Kidney epithelial cell (primary cell): ENCODE data around the gene ST3GAL6. TPM values are rescaled to one million over a fixed set of nuclear protein-coding genes. Genes with fewer than 3 reads are reported as not detected.

ENCODE experiments used
- DNase-seq: peaks from one replicate; pipeline ENCODE4 v3.0.0-alpha.2; 2010; ENCODE audit warnings: low read depth
- H3K27me3 ChIP-seq: 2 replicates; pipeline ENCODE4 v1.6.0; 2011; ENCODE audit warnings: low read length; ENCODE audit not compliant: control insufficient read depth, insufficient read depth
- H3K36me3 ChIP-seq: 2 replicates; pipeline ENCODE4 v1.5.1; 2011; ENCODE audit warnings: low read length; ENCODE audit not compliant: control insufficient read depth, insufficient read depth
- H3K4me3 ChIP-seq: 2 replicates; pipeline ENCODE4 v1.5.1; 2011; ENCODE audit warnings: low read depth, mild to moderate bottlenecking, control low read depth, low read length
- total RNA-seq: library from RNA; depleted of rRNA; stranded (reverse); fragments of >200 nt; gene quantifications from 2 replicates; pipeline ENCODE4 v1.2.3, GENCODE V29; 2015
- TF ChIP-seq, protein P1 (sequence below): IDR thresholded peaks from 2 replicates; pipeline ENCODE4 v1.5.1; 2011; ENCODE audit warnings: mild to moderate bottlenecking, moderate library complexity, low read length, control low read depth, inconsistent platforms; ENCODE audit not compliant: insufficient read depth, poor library complexity, severe bottlenecking

ST3GAL6 gene
- total RNA-seq, 1 donor from 2014 or later = 1.2 TPM

DNA sequence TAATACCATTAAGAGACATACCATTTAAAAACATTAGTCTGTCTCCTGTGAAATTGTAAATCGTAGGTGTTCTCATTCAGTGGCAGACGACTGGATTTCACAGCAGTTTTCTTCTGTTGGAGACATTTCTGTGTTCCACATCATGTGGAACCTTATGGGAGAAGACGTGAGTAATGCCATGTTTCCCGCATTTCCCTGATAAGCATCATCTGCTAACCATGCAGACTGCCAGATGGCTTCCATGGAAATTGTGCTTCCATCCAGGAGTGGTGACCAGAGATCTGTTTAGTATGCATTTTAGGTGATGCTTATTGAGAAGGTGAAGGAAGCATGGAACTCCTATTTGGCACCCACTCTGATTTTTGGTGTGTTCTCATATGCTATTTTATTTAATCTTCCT lies 28.4 kb upstream of the ST3GAL6 start:
- Histone ChIP-seq H3K27me3 (no peaks in the 10 kb centered on the region), H3K36me3 (no peaks in the 10 kb centered on the region), H3K4me3 (no peak overlapping the region)
- no peak for DNase-seq
- TF ChIP-seq, protein P1, sequence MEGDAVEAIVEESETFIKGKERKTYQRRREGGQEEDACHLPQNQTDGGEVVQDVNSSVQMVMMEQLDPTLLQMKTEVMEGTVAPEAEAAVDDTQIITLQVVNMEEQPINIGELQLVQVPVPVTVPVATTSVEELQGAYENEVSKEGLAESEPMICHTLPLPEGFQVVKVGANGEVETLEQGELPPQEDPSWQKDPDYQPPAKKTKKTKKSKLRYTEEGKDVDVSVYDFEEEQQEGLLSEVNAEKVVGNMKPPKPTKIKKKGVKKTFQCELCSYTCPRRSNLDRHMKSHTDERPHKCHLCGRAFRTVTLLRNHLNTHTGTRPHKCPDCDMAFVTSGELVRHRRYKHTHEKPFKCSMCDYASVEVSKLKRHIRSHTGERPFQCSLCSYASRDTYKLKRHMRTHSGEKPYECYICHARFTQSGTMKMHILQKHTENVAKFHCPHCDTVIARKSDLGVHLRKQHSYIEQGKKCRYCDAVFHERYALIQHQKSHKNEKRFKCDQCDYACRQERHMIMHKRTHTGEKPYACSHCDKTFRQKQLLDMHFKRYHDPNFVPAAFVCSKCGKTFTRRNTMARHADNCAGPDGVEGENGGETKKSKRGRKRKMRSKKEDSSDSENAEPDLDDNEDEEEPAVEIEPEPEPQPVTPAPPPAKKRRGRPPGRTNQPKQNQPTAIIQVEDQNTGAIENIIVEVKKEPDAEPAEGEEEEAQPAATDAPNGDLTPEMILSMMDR = no peak

DNA sequence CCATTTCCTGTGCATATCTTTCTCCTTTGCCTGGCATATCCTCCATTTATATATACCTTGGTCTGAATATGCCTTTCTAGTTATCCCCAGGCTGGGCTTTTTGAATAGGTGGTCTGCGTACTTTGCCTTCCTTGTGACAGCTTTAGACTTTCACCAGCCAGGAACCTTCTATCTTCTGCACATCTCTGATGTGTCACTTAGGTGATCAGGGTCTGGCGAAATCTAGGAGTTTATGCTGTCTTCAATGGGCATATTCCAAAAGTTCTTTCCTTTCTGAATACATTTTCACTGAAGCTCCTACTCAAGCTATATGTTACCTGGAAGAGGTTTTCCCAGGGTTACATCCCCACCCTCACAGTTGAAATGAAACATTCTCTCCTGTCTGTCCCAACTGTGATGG lies 27.8 kb upstream of the ST3GAL6 start:
- Histone ChIP-seq H3K27me3 (no peaks in the 10 kb centered on the region), H3K36me3 (no peaks in the 10 kb centered on the region), H3K4me3 (no peak overlapping the region)
- TF ChIP-seq, protein P1 = no peak
- DNase-seq = no peak

DNA sequence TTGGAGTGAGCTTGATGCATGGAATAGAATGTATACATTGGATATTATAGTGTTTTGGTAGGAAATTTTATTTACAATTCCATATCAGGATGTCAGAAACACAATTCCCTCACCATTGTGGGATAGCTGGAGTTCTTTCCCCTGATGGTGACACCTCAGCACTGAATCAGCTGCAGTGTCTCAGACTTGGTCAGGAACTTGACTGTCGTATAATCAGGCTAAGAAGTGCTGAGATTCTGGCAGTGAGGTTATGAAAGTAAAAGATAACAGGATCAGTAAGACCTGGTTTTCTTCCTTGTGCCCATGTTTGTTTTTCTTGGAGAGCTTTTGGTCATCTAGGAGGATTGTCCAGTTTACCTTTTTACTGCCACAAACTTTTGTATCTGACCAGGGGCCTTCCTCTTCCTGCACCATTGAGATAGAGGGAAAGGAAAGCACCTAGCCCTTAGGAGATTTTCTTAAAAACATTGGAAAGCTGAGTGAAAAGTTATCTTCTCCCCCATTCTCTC lies 27.3 kb upstream of the ST3GAL6 start:
- TF ChIP-seq, protein P1 = no peak
- no peak for DNase-seq
- Histone ChIP-seq H3K4me3 (no peak overlapping the region), H3K27me3 (no peaks in the 10 kb centered on the region), H3K36me3 (no peaks in the 10 kb centered on the region)

DNA sequence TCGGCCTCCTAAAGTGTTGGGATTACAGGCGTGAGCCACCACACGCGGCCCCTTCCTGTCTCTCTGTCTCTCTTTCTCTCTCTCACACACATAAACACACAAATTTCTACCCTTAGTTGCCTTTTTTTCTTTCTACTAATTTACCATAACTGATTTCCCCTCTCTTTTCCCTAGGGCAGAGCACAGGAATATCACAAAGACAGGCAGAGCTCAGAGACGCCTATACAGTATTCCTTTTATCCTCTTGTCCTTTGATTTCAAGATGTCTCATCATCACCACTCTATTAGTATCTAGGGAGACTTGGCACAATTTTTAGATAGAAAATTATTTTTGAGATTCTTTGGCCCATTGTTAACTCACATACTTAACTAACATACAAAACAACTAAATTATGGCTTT lies 25.8 kb upstream of the ST3GAL6 start:
- Histone ChIP-seq H3K36me3 (no peaks in the 10 kb centered on the region), H3K27me3 (no peaks in the 10 kb centered on the region), H3K4me3 (no peak overlapping the region)
- DNase-seq = no peak
- TF ChIP-seq, protein P1 = no peak

DNA sequence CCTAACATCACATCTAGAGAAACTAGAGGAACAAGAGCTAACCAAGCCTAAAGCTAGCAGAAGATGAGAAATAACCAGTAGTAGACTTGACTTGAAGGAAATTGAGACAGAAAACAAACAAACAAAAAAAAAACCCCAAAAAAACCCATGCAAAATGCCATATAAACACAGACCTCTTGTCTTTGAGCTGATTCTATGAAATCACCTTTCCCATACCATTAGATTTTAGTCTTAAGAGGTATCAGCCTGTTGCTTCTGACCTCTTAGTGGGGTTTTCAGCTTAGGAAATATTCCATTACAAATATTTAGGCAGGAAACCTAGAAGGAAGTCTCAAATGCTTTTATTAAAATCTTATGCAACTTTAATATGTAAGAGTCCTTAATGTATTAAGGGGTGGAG lies 23.9 kb upstream of the ST3GAL6 start:
- no peak for DNase-seq
- TF ChIP-seq, protein P1 = no peak
- no peaks in the 10 kb centered on the region for H3K27me3 ChIP-seq
- no peaks in the 10 kb centered on the region for H3K36me3 ChIP-seq
- no peak overlapping the region for H3K4me3 ChIP-seq

DNA sequence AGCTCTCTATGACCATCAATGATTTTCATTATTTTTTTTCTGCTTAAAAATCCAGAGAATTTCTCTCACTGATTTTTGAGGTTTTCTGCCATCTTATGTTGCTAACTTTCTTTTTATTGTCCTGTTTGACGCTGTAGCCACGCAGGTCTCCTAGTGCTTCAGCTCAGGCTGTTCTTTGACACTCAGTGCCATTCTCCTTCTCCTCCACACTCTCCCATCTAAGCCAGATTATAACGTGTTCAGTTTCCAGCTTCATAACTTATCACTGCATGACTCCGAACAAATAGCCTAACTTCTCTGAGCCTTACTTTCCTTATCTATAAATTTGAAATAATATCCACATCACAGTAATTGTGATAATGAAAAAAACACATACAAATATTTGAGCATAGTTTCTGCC lies 22.8 kb upstream of the ST3GAL6 start:
- TF ChIP-seq, protein P1 = no peak
- H3K4me3 ChIP-seq = no peak overlapping the region
- no peaks in the 10 kb centered on the region for H3K36me3 ChIP-seq
- no peaks in the 10 kb centered on the region for H3K27me3 ChIP-seq
- no peak for DNase-seq
